ENCODE data around the gene AMDHD2. TPM values are rescaled to one million over a fixed set of nuclear protein-coding genes. Genes with fewer than 3 reads are reported as not detected.
"Not testable (repeated sequence)": the region's sequence is repeated elsewhere in the genome, so short reads cannot be mapped to it uniquely, and the experiment has no call there.

AMDHD2 gene
- total RNA-seq, 6 experiments from 2014 or later = 15.6 to 19.3 (median 18.6) TPM

GRCh38 chr16:2580818-2581217 lies 60.6 kb downstream of the AMDHD2 start:
- H3K4me3 Mint-ChIP-seq; DNase-seq; H3K27ac Mint-ChIP-seq; H3K27me3 Mint-ChIP-seq (ENCODE audit: insufficient read depth); H3K36me3 Mint-ChIP-seq (ENCODE audit: low read depth); H3K9me3 Mint-ChIP-seq; H3K4me1 Mint-ChIP-seq (ENCODE audit: low read depth): not testable (repeated sequence)

Small RNA genes lying within 50 kb of the gene (microRNA-seq; reads per million reads assigned to microRNA genes)
- gene MIR3178 = not detected

Other genes with a start within 250 kb of the AMDHD2 start
- gene ABCA3, start 179.6 kb upstream of the AMDHD2 start, total RNA-seq (2021; fragmentation: NEBNext Ultra II Directional; extraction: Animal tissue kit (Norgen Biotek cat#: 25700)) = 1 to 10 TPM; 1.9 to 3.6 (median 2.4) TPM
- 10 to 100 TPM; 10.9 to 22.3 (median 19.8) TPM for gene CCNF, start 90.9 kb upstream of the AMDHD2 start, total RNA-seq (2021; fragmentation: NEBNext Ultra II Directional; extraction: Animal tissue kit (Norgen Biotek cat#: 25700))
- gene TEDC2, start 60.3 kb upstream of the AMDHD2 start, total RNA-seq (2021; fragmentation: NEBNext Ultra II Directional; extraction: Animal tissue kit (Norgen Biotek cat#: 25700)) = 1 to 10 TPM; 3.6 to 8.3 (median 8.0) TPM
- under 1 TPM; 0.22 to 0.47 (median 0.33) TPM for gene NTN3, start 49.1 kb upstream of the AMDHD2 start, total RNA-seq (2021; fragmentation: NEBNext Ultra II Directional; extraction: Animal tissue kit (Norgen Biotek cat#: 25700))
- 10 to 100 TPM; 15.8 to 30.3 (median 19.0) TPM for gene TBC1D24, start 45.2 kb upstream of the AMDHD2 start, total RNA-seq (2021; fragmentation: NEBNext Ultra II Directional; extraction: Animal tissue kit (Norgen Biotek cat#: 25700))
- gene ATP6V0C, start 6.4 kb upstream of the AMDHD2 start, total RNA-seq (2021; fragmentation: NEBNext Ultra II Directional; extraction: Animal tissue kit (Norgen Biotek cat#: 25700)) = 100 to 1,000 TPM; 303 to 341 (median 309) TPM
- not detected for gene CEMP1, start 11.0 kb downstream of the AMDHD2 start, total RNA-seq (2021; fragmentation: NEBNext Ultra II Directional; extraction: Animal tissue kit (Norgen Biotek cat#: 25700))
- gene PDPK1, start 17.6 kb downstream of the AMDHD2 start, total RNA-seq (2021; fragmentation: NEBNext Ultra II Directional; extraction: Animal tissue kit (Norgen Biotek cat#: 25700)) = 10 to 100 TPM; 34.2 to 43.8 (median 37.0) TPM
- gene KCTD5, start 162.2 kb downstream of the AMDHD2 start, total RNA-seq (2021; fragmentation: NEBNext Ultra II Directional; extraction: Animal tissue kit (Norgen Biotek cat#: 25700)) = 10 to 100 TPM; 27.1 to 30.9 (median 28.8) TPM
- gene PRSS27, start 199.9 kb downstream of the AMDHD2 start, total RNA-seq (2021; fragmentation: NEBNext Ultra II Directional; extraction: Animal tissue kit (Norgen Biotek cat#: 25700)) = under 1 TPM; 0.17 to 0.43 (median 0.31) TPM
- 100 to 1,000 TPM; 223 to 317 (median 269) TPM for gene SRRM2, start 232.3 kb downstream of the AMDHD2 start, total RNA-seq (2021; fragmentation: NEBNext Ultra II Directional; extraction: Animal tissue kit (Norgen Biotek cat#: 25700))